ENCODE data around the gene SUV39H1.
"Not testable (repeated sequence)": the region's sequence is repeated elsewhere in the genome, so short reads cannot be mapped to it uniquely, and the experiment has no call there.

- TF ChIP-seq, protein P1, sequence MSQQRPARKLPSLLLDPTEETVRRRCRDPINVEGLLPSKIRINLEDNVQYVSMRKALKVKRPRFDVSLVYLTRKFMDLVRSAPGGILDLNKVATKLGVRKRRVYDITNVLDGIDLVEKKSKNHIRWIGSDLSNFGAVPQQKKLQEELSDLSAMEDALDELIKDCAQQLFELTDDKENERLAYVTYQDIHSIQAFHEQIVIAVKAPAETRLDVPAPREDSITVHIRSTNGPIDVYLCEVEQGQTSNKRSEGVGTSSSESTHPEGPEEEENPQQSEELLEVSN (IDR thresholded peaks at IDR 0.05; ENCODE audit: borderline replicate concordance in 1 of 2, extremely low read depth in 1 of 2, insufficient read depth in 1 of 2, insufficient read length in 1 of 2, low read depth in 1 of 2, low read length in 1 of 2, poor library complexity in 1 of 2, severe bottlenecking in 1 of 2), result not testable (repeated sequence)
- TF ChIP-seq, protein P2, sequence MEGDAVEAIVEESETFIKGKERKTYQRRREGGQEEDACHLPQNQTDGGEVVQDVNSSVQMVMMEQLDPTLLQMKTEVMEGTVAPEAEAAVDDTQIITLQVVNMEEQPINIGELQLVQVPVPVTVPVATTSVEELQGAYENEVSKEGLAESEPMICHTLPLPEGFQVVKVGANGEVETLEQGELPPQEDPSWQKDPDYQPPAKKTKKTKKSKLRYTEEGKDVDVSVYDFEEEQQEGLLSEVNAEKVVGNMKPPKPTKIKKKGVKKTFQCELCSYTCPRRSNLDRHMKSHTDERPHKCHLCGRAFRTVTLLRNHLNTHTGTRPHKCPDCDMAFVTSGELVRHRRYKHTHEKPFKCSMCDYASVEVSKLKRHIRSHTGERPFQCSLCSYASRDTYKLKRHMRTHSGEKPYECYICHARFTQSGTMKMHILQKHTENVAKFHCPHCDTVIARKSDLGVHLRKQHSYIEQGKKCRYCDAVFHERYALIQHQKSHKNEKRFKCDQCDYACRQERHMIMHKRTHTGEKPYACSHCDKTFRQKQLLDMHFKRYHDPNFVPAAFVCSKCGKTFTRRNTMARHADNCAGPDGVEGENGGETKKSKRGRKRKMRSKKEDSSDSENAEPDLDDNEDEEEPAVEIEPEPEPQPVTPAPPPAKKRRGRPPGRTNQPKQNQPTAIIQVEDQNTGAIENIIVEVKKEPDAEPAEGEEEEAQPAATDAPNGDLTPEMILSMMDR (IDR thresholded peaks at IDR 0.05 in 2 of 3, conservative IDR thresholded peaks at IDR 0.05 in 1 of 3; ENCODE audit: insufficient read depth in 2 of 3, low read depth in 1 of 3, low read length in 3 of 3), result not testable (repeated sequence)
- not testable (repeated sequence) for TF ChIP-seq NFIC (IDR thresholded peaks at IDR 0.05); ZNF165 (CRISPR knock-in tag; IDR thresholded peaks at IDR 0.05; ENCODE audit: borderline replicate concordance); CC2D1A (IDR thresholded peaks at IDR 0.05); CHD4 (IDR thresholded peaks at IDR 0.05; ENCODE audit: insufficient read depth, insufficient replicate concordance, low read depth, low read length, poor library complexity, severe bottlenecking)
Observed at GRCh38 chrX:48659686-48660085, 36.8 kb upstream of the SUV39H1 start.

Data from K562 (cell line).